Suprapubic skin (tissue), 4 donors: ENCODE data around the gene CENPM. TPM values are rescaled to one million over a fixed set of nuclear protein-coding genes. Genes with fewer than 3 reads are reported as not detected.

ENCODE experiments used
- DNase-seq, 2 donors: peaks; one replicate each; pipeline ENCODE4 v3.0.0-alpha.2; 2019; ENCODE audit warnings: low spot score in 2 of 2
- H3K27ac ChIP-seq: fragments of 200-600 bp; sonication (generic); one replicate; pipeline ENCODE4 v1.5.1; 2019
- H3K27me3 ChIP-seq: fragments of 200-600 bp; sonication (generic); one replicate; pipeline ENCODE4 v1.5.1; 2019
- H3K36me3 ChIP-seq: fragments of 200-600 bp; sonication (generic); one replicate; pipeline ENCODE4 v1.5.1; 2019
- H3K4me1 ChIP-seq: fragments of 200-600 bp; sonication (generic); one replicate; pipeline ENCODE4 v1.5.1; 2019
- H3K4me3 ChIP-seq: fragments of 200-600 bp; sonication (generic); one replicate; pipeline ENCODE4 v1.5.1; 2019; ENCODE audit warnings: mild to moderate bottlenecking
- H3K9me3 ChIP-seq: fragments of 200-600 bp; sonication (generic); one replicate; pipeline ENCODE4 v1.5.1; 2019
- EP300 ChIP-seq: sonication (generic); formaldehyde crosslinking; IDR thresholded peaks from one replicate; pipeline ENCODE4 v1.6.1; 2017; ENCODE audit warnings: antibody characterized with exemption
- POLR2A ChIP-seq, 2 donors: fragments of 450-650 bp; IDR thresholded peaks; one replicate each; pipeline ENCODE4 v1.6.1; 2017; ENCODE audit warnings: antibody characterized with exemption in 2 of 2, mild to moderate bottlenecking in 2 of 2, moderate library complexity in 2 of 2
- POLR2AphosphoS5 ChIP-seq, 3 donors: sonication (generic); formaldehyde crosslinking; IDR thresholded peaks; one replicate each; pipeline ENCODE4 v1.6.1; 2017; ENCODE audit warnings: antibody characterized with exemption in 3 of 3
- WGBS: methylation state at CpG from one replicate; pipeline ENCODE4 v1.1.5; 2018; 5-methylcytosine and 5-hydroxymethylcytosine counted together
- total RNA-seq, 4 donors: library from RNA; depleted of rRNA; stranded (reverse); fragments of >200 nt; gene quantifications; one replicate each; pipeline ENCODE4 v1.1.0, GENCODE V29; 2016
- TF ChIP-seq, protein P1 (sequence below), 2 donors: fragments of 200-600 bp in 1 of 2; fragments of 450-650 bp in 1 of 2; sonication (generic) in 1 of 2; IDR thresholded peaks; one replicate each; pipeline ENCODE4 v1.5.1; 2016 to 2019; ENCODE audit warnings: antibody characterized with exemption in 2 of 2, mild to moderate bottlenecking in 1 of 2, moderate library complexity in 1 of 2

The CENPM gene
- total RNA-seq, 4 donors from 2014 or later = 8.8 to 16.5 (median 9.2) TPM

DNA sequence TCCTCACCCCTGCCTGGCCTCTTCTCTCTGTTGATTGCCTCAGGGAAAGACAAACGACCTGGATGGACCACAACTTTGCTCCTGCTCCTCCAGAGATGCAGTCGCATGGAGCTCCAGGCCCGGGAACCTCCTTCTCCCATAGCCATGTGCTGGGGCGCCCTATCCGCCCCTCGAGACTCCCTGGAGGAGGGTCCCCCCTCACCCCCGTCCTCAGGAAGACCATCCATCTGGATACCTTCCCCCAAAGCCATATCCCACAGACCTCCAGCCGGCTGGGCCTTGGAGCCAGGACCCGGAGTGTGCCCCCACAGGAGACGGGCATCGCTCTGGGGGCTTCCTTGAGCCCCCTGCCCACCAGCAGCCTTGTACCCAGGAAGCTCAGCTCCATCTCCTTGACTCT lies 24.5 kb upstream of the CENPM start:
- WGBS = 100% methylated on average over 1 of the region's 11 CpGs
- Histone ChIP-seq H3K27me3 (peaks cover 47% of the 10 kb centered on the region), H3K4me3 (no peak overlapping the region), H3K36me3 (no peaks in the 10 kb centered on the region), H3K4me1 (peaks cover 7% of the 10 kb centered on the region), H3K27ac (no peak overlapping the region), H3K9me3 (no peaks in the 10 kb centered on the region)
- no peak for DNase-seq
- TF ChIP-seq EP300 = no peak
- TF ChIP-seq, protein P1, sequence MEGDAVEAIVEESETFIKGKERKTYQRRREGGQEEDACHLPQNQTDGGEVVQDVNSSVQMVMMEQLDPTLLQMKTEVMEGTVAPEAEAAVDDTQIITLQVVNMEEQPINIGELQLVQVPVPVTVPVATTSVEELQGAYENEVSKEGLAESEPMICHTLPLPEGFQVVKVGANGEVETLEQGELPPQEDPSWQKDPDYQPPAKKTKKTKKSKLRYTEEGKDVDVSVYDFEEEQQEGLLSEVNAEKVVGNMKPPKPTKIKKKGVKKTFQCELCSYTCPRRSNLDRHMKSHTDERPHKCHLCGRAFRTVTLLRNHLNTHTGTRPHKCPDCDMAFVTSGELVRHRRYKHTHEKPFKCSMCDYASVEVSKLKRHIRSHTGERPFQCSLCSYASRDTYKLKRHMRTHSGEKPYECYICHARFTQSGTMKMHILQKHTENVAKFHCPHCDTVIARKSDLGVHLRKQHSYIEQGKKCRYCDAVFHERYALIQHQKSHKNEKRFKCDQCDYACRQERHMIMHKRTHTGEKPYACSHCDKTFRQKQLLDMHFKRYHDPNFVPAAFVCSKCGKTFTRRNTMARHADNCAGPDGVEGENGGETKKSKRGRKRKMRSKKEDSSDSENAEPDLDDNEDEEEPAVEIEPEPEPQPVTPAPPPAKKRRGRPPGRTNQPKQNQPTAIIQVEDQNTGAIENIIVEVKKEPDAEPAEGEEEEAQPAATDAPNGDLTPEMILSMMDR (IDR thresholded peaks at IDR 0.05) = no peak
- TF ChIP-seq POLR2AphosphoS5 (IDR thresholded peaks at IDR 0.05) = no peak
- no peak for TF ChIP-seq POLR2A (IDR thresholded peaks at IDR 0.05)

DNA sequence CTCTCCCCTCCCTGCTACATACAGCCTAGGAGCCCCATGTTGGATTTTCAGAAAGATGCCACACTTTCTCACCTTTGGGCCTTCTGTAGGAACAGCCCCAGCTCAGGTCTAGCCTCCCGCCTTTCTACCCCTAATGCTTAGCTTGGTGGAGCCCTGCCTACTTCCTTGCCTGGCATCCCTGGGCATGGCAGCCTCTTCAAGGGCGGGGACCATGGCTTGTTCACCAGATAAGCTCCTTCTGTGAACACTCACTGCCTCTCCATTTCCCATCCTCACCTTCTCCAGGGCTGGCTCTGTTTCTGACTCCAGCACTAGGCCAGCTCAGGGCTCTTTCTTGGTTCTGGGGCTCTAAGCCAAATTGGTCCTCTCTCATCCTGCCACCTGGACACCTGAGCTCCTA lies 23.6 kb upstream of the CENPM start:
- TF ChIP-seq POLR2A (IDR thresholded peaks at IDR 0.05) (no peak), EP300 (no peak), POLR2AphosphoS5 (IDR thresholded peaks at IDR 0.05) (no peak)
- TF ChIP-seq, protein P1 (IDR thresholded peaks at IDR 0.05) = no peak
- no peak overlapping the region for H3K27ac ChIP-seq
- H3K9me3 ChIP-seq = no peaks in the 10 kb centered on the region
- H3K4me1 ChIP-seq = no peaks in the 10 kb centered on the region
- peaks cover 39% of the 10 kb centered on the region for H3K27me3 ChIP-seq
- H3K36me3 ChIP-seq = no peaks in the 10 kb centered on the region
- 94% methylated on average over 2 of the region's 2 CpGs for WGBS
- no peak for DNase-seq
- H3K4me3 ChIP-seq = no peak overlapping the region

DNA sequence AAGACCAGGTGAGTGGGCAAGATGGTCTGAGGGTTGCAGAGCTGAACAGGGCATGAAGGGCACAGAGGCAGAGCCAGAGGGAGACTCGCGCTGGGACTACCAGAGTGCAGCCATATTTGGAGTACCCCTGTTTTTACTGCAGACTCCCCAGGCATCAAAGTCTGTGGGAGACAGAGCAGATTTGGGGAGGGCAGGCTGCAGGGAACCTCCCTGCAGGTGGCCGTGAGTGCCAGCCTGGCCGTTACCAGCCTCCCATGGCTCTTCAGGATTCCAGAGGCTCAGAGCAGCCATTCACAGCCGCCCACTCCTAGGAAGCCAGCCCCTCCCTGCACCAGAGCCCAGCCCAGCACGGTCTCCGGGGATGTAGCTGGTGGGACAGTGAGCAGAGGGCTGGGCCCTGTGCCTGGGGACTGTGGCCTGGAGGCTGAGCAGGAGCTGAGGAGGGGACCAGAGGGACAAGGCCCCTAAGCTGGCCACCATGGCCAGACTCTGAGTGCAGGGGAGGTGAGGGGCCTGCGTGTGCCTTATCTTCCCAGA lies 22.2 kb upstream of the CENPM start, which contains the start of gene SEPTIN3:
Gene SEPTIN3 (plus strand): TSS at position 334 of the 537 bp plus-strand sequence. CDS start 2,050 bp downstream, outside the sequence.
- Histone ChIP-seq H3K4me1 (no peaks in the 10 kb centered on the region), H3K36me3 (no peaks in the 10 kb centered on the region), H3K9me3 (no peaks in the 10 kb centered on the region), H3K27ac (no peak within 1 kb of the TSS), H3K4me3 (no peak within 1 kb of the TSS), H3K27me3 (peaks cover 26% of the 10 kb centered on the region)
- no peak for TF ChIP-seq POLR2AphosphoS5 (IDR thresholded peaks at IDR 0.05)
- no peak for TF ChIP-seq EP300
- TF ChIP-seq, protein P1 (IDR thresholded peaks at IDR 0.05) = no peak
- TF ChIP-seq POLR2A (IDR thresholded peaks at IDR 0.05) = no peak
- no peak for DNase-seq
- 62% methylated on average over 6 of the region's 8 CpGs for WGBS

DNA sequence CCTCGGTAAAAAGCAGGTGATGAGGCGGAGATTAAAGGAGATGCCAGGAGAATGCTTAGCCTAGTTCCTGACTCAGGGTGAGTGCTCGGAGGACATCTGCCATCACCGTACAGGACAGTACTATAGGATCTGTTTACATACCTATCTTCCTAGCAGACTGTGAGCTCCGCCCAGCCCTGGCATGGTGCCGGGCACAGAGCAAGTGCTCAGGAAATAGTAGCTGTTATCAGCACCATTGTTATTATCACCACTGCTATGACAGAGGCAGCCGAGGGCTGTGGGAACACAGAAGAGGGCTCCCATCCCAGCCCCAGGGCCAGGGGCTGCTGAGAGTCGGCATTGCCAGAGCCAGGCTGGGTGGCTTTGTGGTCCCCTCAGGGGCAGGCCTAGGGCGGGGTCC lies 21.6 kb upstream of the CENPM start:
- peaks cover 20% of the 10 kb centered on the region for H3K27me3 ChIP-seq
- 44% methylated on average over 8 of the region's 9 CpGs for WGBS
- DNase-seq = no peak
- H3K36me3 ChIP-seq = no peaks in the 10 kb centered on the region
- no peak overlapping the region for H3K27ac ChIP-seq
- H3K4me1 ChIP-seq = no peaks in the 10 kb centered on the region
- TF ChIP-seq EP300 = no peak
- TF ChIP-seq, protein P1 (IDR thresholded peaks at IDR 0.05) = no peak
- TF ChIP-seq POLR2A (IDR thresholded peaks at IDR 0.05) = no peak
- no peaks in the 10 kb centered on the region for H3K9me3 ChIP-seq
- H3K4me3 ChIP-seq = no peak overlapping the region

DNA sequence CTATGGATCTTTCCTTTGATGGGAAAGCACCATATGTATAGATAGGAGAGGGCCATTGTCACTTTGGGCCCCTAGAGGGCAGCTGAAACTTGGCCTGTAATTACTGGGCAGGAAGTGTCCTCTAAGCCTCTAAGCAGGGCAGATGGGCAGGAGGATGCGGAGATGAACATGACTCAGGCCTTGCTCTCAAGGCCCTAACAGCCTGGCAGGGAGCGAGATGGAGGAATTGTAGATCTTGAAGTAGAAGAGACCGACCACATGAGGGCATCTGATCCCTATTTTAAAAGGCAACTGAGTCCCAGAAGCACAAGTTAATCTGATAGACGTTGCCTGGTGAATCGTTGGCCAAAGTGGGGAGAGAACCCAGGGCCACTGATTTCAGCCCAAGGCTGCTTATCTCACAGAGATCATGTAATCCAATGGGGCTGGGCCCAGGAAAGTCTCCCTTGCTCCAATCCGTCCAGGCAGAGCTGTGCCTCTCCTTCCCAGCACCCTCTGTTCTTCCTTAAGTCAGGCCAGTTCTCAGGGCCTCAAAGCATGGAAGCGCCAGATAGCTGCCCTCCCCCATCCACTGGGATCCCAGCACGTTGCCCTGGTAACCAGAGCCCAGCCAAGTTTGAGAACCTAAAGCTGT lies 19.8 kb upstream of the CENPM start:
- no peaks in the 10 kb centered on the region for H3K4me1 ChIP-seq
- H3K9me3 ChIP-seq = no peaks in the 10 kb centered on the region
- WGBS = 38% methylated on average over 8 of the region's 8 CpGs
- H3K36me3 ChIP-seq = no peaks in the 10 kb centered on the region
- H3K4me3 ChIP-seq = no peak overlapping the region
- DNase-seq = no peak
- peaks cover 7% of the 10 kb centered on the region for H3K27me3 ChIP-seq
- TF ChIP-seq, protein P1 (IDR thresholded peaks at IDR 0.05) = peak in 1 of 2 donors; percentile 31
- TF ChIP-seq EP300 (no peak), POLR2AphosphoS5 (IDR thresholded peaks at IDR 0.05) (no peak), POLR2A (IDR thresholded peaks at IDR 0.05) (no peak)
- no peak overlapping the region for H3K27ac ChIP-seq
